IMR-90 (cell line): ENCODE measurements around the gene FRMD1. TPM values are rescaled to one million over a fixed set of nuclear protein-coding genes. Genes with fewer than 3 reads are reported as not detected.

Experiments
- ATAC-seq: fragments of 200-7000 bp; cut with Tn5 transposase; 2 replicates; pipeline ENCODE4 v1.9.1; 2020; ENCODE audit warnings: low read depth, mild to moderate bottlenecking, moderate library complexity
- BruUV-seq: library from RNA; stranded (reverse); fragments of 400-500 nt; replicated peaks from 2 replicates; lab custom pipeline; 2021; lab: Mats Ljungman, UMichigan
- CTCF ChIA-PET: fragments of 300-600 bp; formaldehyde crosslinking; extraction: SDS; loops from one replicate; lab custom pipeline; 2021; ENCODE audit warnings: antibody characterized with exemption; lab: Yijun Ruan, JAX
- POLR2A ChIA-PET: fragments of 300-600 bp; sonication (Branson Sonifier 250); formaldehyde crosslinking; loops from one replicate; lab custom pipeline; 2022; ENCODE audit warnings: antibody characterized with exemption; ENCODE audit not compliant: unreplicated experiment; lab: Charles Lee
- DNase-seq: peaks from one replicate; pipeline ENCODE4 v3.0.0; 2013
- H2AFZ ChIP-seq: replicated peaks from 2 replicates; pipeline ENCODE3; 2013; ENCODE audit warnings: low read length, mild to moderate bottlenecking; ENCODE audit not compliant: poor library complexity
- H2AK5ac ChIP-seq: 2 replicates; pipeline ENCODE4 v1.6.1; 2013; ENCODE audit warnings: low read depth, low read length, inconsistent platforms
- H2AK9ac ChIP-seq: replicated peaks from 2 replicates; pipeline ENCODE3; 2013; ENCODE audit warnings: mild to moderate bottlenecking, low read depth, low read length, moderate library complexity; ENCODE audit not compliant: poor library complexity
- H2BK120ac ChIP-seq: 2 replicates; pipeline ENCODE4 v1.6.1; 2013; ENCODE audit warnings: low read depth, low read length, inconsistent platforms
- H2BK15ac ChIP-seq: 3 replicates; pipeline ENCODE4 v1.6.1; 2013; ENCODE audit warnings: low read depth, low read length, inconsistent platforms
- H2BK20ac ChIP-seq: 2 replicates; pipeline ENCODE4 v1.6.1; 2013; ENCODE audit warnings: low read depth, mild to moderate bottlenecking, inconsistent platforms, low read length, moderate library complexity
- H2BK5ac ChIP-seq: 2 replicates; pipeline ENCODE4 v1.6.1; 2013; ENCODE audit warnings: mild to moderate bottlenecking, low read depth, low read length, inconsistent platforms; ENCODE audit not compliant: poor library complexity, severe bottlenecking
- H3K14ac ChIP-seq: replicated peaks from 2 replicates; pipeline ENCODE4 v1.6.1; 2013; ENCODE audit warnings: low read depth, low read length, inconsistent platforms
- H3K18ac ChIP-seq: 2 replicates; pipeline ENCODE4 v1.6.1; 2013; ENCODE audit warnings: low read depth, low read length, control low read depth
- H3K23ac ChIP-seq: 2 replicates; pipeline ENCODE4 v1.6.1; 2013; ENCODE audit warnings: low read depth, low read length, inconsistent platforms
- H3K27ac ChIP-seq: 2 replicates; pipeline ENCODE4 v1.5.1; 2013; ENCODE audit warnings: mild to moderate bottlenecking, control low read depth, low read length; ENCODE audit not compliant: insufficient read depth
- H3K27me3 ChIP-seq: 2 replicates; pipeline ENCODE4 v1.6.1; 2013; ENCODE audit warnings: low read length; ENCODE audit not compliant: control insufficient read depth, insufficient read depth
- H3K36me3 ChIP-seq: 2 replicates; pipeline ENCODE4 v1.6.1; 2013; ENCODE audit warnings: low read length, mixed read lengths; ENCODE audit not compliant: control insufficient read depth, insufficient read depth
- H3K4ac ChIP-seq: 2 replicates; pipeline ENCODE4 v1.6.1; 2013; ENCODE audit warnings: low read depth, low read length, inconsistent platforms
- H3K4me1 ChIP-seq: 2 replicates; pipeline ENCODE4 v1.6.1; 2013; ENCODE audit warnings: low read length, mixed read lengths; ENCODE audit not compliant: control insufficient read depth, insufficient read depth
- H3K4me2 ChIP-seq: 2 replicates; pipeline ENCODE4 v1.6.1; 2013; ENCODE audit warnings: low read depth, mild to moderate bottlenecking, control low read depth, low read length, moderate library complexity
- H3K4me3 ChIP-seq: 2 replicates; pipeline ENCODE4 v1.5.1; 2013; ENCODE audit warnings: low read depth, mild to moderate bottlenecking, control low read depth, low read length, moderate library complexity; ENCODE audit not compliant: insufficient read depth
- H3K56ac ChIP-seq: 2 replicates; pipeline ENCODE4 v1.6.1; 2013; ENCODE audit warnings: low read length, inconsistent platforms; ENCODE audit not compliant: insufficient read depth; ENCODE audit errors: extremely low read depth
- H3K79me1 ChIP-seq, 2 experiments: 2 replicates each; pipeline ENCODE4 v1.6.1; 2013; ENCODE audit warnings: low read length in 2 of 2, inconsistent platforms in 1 of 2, low read depth in 1 of 2
- H3K9ac ChIP-seq: 2 replicates; pipeline ENCODE4 v1.6.1; 2013; ENCODE audit warnings: low read depth, low read length, control low read depth
- H3K9me1 ChIP-seq: 2 replicates; pipeline ENCODE4 v1.6.1; 2013; ENCODE audit warnings: low read length, inconsistent platforms; ENCODE audit not compliant: insufficient read depth
- H3K9me3 ChIP-seq: 2 replicates; pipeline ENCODE4 v1.6.1; 2013; ENCODE audit warnings: low read length; ENCODE audit not compliant: control insufficient read depth, insufficient read depth
- H4K20me1 ChIP-seq: 2 replicates; pipeline ENCODE4 v1.6.1; 2013; ENCODE audit warnings: low read length, inconsistent platforms; ENCODE audit not compliant: insufficient read depth
- H4K5ac ChIP-seq: 2 replicates; pipeline ENCODE4 v1.6.1; 2013; ENCODE audit warnings: mild to moderate bottlenecking, low read depth, low read length, control low read depth
- H4K8ac ChIP-seq, 2 experiments: 2 replicates each; pipeline ENCODE4 v1.6.1; 2013; ENCODE audit warnings: low read depth in 2 of 2, low read length in 2 of 2, control low read depth in 1 of 2, inconsistent platforms in 1 of 2
- H4K91ac ChIP-seq: 2 replicates; pipeline ENCODE4 v1.6.1; 2013; ENCODE audit warnings: low read depth, low read length, inconsistent platforms; ENCODE audit not compliant: insufficient read depth
- BHLHE40 ChIP-seq: fragments of 150-350 bp; IDR thresholded peaks from 2 replicates; pipeline ENCODE4 v1.6.1; 2016; ENCODE audit warnings: mild to moderate bottlenecking, low read depth, low read length
- CEBPB ChIP-seq: IDR thresholded peaks from 2 replicates; pipeline ENCODE4 v1.6.1; 2012; ENCODE audit warnings: low read depth, low read length, improper control_type of control experiment
- CTCF ChIP-seq: conservative IDR thresholded peaks from 2 replicates; pipeline ENCODE4 v1.5.1; 2012; ENCODE audit warnings: mild to moderate bottlenecking, low read depth, low read length, improper control_type of control experiment
- ELK1 ChIP-seq: fragments of 150-350 bp; IDR thresholded peaks from 2 replicates; pipeline ENCODE4 v1.6.1; 2016; ENCODE audit warnings: low read depth, mild to moderate bottlenecking, low read length, moderate library complexity, borderline replicate concordance
- FOS ChIP-seq: fragments of 150-350 bp; IDR thresholded peaks from 2 replicates; pipeline ENCODE4 v1.6.1; 2016; ENCODE audit warnings: low read depth, low read length
- MAFK ChIP-seq: IDR thresholded peaks from 2 replicates; pipeline ENCODE4 v1.6.1; 2012; ENCODE audit warnings: low read depth, low read length, improper control_type of control experiment
- MAZ ChIP-seq: IDR thresholded peaks from 2 replicates; pipeline ENCODE4 v1.6.1; 2012; ENCODE audit warnings: low read depth, mild to moderate bottlenecking, low read length, improper control_type of control experiment, moderate library complexity, borderline replicate concordance
- MXI1 ChIP-seq: IDR thresholded peaks from 2 replicates; pipeline ENCODE4 v1.6.1; 2012; ENCODE audit warnings: low read depth, mild to moderate bottlenecking, low read length, moderate library complexity, borderline replicate concordance
- POLR2A ChIP-seq: IDR thresholded peaks from 2 replicates; pipeline ENCODE4 v1.6.1; 2012; ENCODE audit warnings: mild to moderate bottlenecking, low read depth, low read length
- RAD21 ChIP-seq: IDR thresholded peaks from 2 replicates; pipeline ENCODE4 v1.6.1; 2012; ENCODE audit warnings: low read length, improper control_type of control experiment
- RFX5 ChIP-seq: IDR thresholded peaks from 2 replicates; pipeline ENCODE4 v1.8.0; 2012; ENCODE audit warnings: low read depth, mild to moderate bottlenecking, low read length, moderate library complexity
- SMC3 ChIP-seq: fragments of 150-350 bp; IDR thresholded peaks from 2 replicates; pipeline ENCODE4 v1.6.1; 2016; ENCODE audit warnings: low read depth, mild to moderate bottlenecking, antibody characterized with exemption, low read length, moderate library complexity
- USF2 ChIP-seq: fragments of 150-350 bp; IDR thresholded peaks from 2 replicates; pipeline ENCODE4 v1.6.1; 2017; ENCODE audit warnings: mild to moderate bottlenecking, antibody characterized with exemption, low read length, low read depth
- WGBS, 2 experiments: methylation state at CpG; one replicate each; pipeline versions ENCODE4 v1.1.5 to v1.1.7; 2013; ENCODE audit warnings: missing lambda C conversion rate in 2 of 2; ENCODE audit not compliant: insufficient read length in 1 of 2; ENCODE audit errors: extremely low coverage in 2 of 2; 5-methylcytosine and 5-hydroxymethylcytosine counted together
- dilution Hi-C: fragments of 300-500 bp; cut with HindIII; formaldehyde crosslinking; loops from one replicate; pipeline ENCODE4 v1.14.3; 2018; ENCODE audit warnings: low sequenced_read_pairs; ENCODE audit not compliant: unreplicated experiment
- in situ Hi-C: fragments of 300-500 bp; cut with MboI; formaldehyde crosslinking; loops from 3 replicates; pipeline ENCODE4 v1.14.3; 2019; ENCODE audit warnings: low sequenced_read_pairs, inconsistent platforms, mixed read lengths
- intact Hi-C: fragments of 100-400 bp; cut with micrococcal nuclease; formaldehyde crosslinking; loops from 2 replicates; pipeline ENCODE4 v1.10.0; 2022
- polyA plus RNA-seq, 3 experiments: library from polyadenylated mRNA; depleted of rRNA; stranded (reverse); fragments of >200 nt; gene quantifications; 2 replicates each; pipeline ENCODE4 v1.2.3, GENCODE V29; 2012; ENCODE audit warnings: low replicate concordance in 1 of 3
- total RNA-seq: library from RNA; depleted of rRNA; stranded (reverse); fragments of >200 nt; gene quantifications from 2 replicates; pipeline ENCODE4 v1.2.3, GENCODE V29; 2012

Gene FRMD1
- total and polyA plus RNA-seq, 2 of the 4 experiments (the other 2 are of a cell fraction) = not detected

GRCh38 chr6:168045706-168046620 is 33.0 kb downstream of the FRMD1 start:
- 40% methylated on average over 1 of the region's 20 CpGs; no CpG with 5 or more reads in 1 of the 2 experiments for WGBS, 2 experiments

More at GRCh38 chr6:168045706-168046620, 33.0 kb downstream of the FRMD1 start:
- no peaks in the 10 kb centered on the region for H3K9me3 ChIP-seq
- H2AFZ ChIP-seq = no peak overlapping the region
- H2BK15ac ChIP-seq = no peak overlapping the region
- BruUV-seq = no TSS peak
- ChIA-PET CTCF (interaction anchor here (0.5 to 0.9 kb wide), 4 partner anchors 14 to 116 kb away, joined by 3 to 5 read pairs (median 4); no protein-coding TSS in a partner anchor), POLR2A (interaction anchor here (0.6 kb wide), 1 partner anchor 23 kb away, joined by 3 read pairs; no protein-coding TSS in a partner anchor)
- no peak overlapping the region for H3K4me3 ChIP-seq
- no peak overlapping the region for H2AK9ac ChIP-seq
- H3K56ac ChIP-seq = no peak overlapping the region
- DNase-seq (peak; percentile 9), ATAC-seq (no peak; the same call in 1 of the 2 replicates)
- no peaks in the 10 kb centered on the region for H3K36me3 ChIP-seq
- intact Hi-C loops (no loop called here), in situ Hi-C loops (no loop called here), dilution Hi-C loops (no loop called here)
- no peak overlapping the region for H3K23ac ChIP-seq
- no peak overlapping the region for H3K9ac ChIP-seq
- H4K20me1 ChIP-seq = no peaks in the 10 kb centered on the region
- TF ChIP-seq ELK1 = no peak
- no peak for TF ChIP-seq POLR2A
- no peak for TF ChIP-seq SMC3
- no peak for TF ChIP-seq BHLHE40
- no peak for TF ChIP-seq MAFK
- no peak for TF ChIP-seq RFX5
- TF ChIP-seq MAZ = no peak
- TF ChIP-seq MXI1 = no peak
- TF ChIP-seq USF2 = no peak
- TF ChIP-seq RAD21 = no peak
- TF ChIP-seq CEBPB = no peak
- TF ChIP-seq CTCF = no peak
- no peak for TF ChIP-seq FOS
- H3K14ac ChIP-seq = no peak overlapping the region
- peak overlapping the region; percentile 4; the same call in 1 of the 2 replicates for H4K91ac ChIP-seq
- H3K9me1 ChIP-seq = no peaks in the 10 kb centered on the region
- no peak overlapping the region for H3K27ac ChIP-seq
- H3K4me1 ChIP-seq = peaks cover 8% of the 10 kb centered on the region; the same call in 1 of the 2 replicates
- no peak overlapping the region for H2BK20ac ChIP-seq
- H4K5ac ChIP-seq = peak overlapping the region; percentile 41; the same call in 1 of the 2 replicates
- H3K79me1 ChIP-seq = no peaks in the 10 kb centered on the region
- H2BK120ac ChIP-seq = no peak overlapping the region
- 0 out of 2 replicates have a peak overlapping the region, but pooled peaks have one; percentile 16 for H2AK5ac ChIP-seq
- no peak overlapping the region; the same call in 1 of the 2 replicates for H3K4me2 ChIP-seq
- H4K8ac ChIP-seq = peak overlapping the region in 1 of 2 experiments; percentile 39; a peak in 1 of 4 replicates
- H2BK5ac ChIP-seq = no peak overlapping the region
- no peak overlapping the region for H3K4ac ChIP-seq
- H3K27me3 ChIP-seq = no peaks in the 10 kb centered on the region
- peak overlapping the region; percentile 12; the same call in 1 of the 2 replicates for H3K18ac ChIP-seq
